Measurements from ENCODE around the gene NT5DC4. TPM values are rescaled to one million over a fixed set of nuclear protein-coding genes. Genes with fewer than 3 reads are reported as not detected.

The NT5DC4 gene
- total and polyA plus RNA-seq, 2 of the 4 experiments (the other 2 are of a cell fraction) = not detected

DNA sequence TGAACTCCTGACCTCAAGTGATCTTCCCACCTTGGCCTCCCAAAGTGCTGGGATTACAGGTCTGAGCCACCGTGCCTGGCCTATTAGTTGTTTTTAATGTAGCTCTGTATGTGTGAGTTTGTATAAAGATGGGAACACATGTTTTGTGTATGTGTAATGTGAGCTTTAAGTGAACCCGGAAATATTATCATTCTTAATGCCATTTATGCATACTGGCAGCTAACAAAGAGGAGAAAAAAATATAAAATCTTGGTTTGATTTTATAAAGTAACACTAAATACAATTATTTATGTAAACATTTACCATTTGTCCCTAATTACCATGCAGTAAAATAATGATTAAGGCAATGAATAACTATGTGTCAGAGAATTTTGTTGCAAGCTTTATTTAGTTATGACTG lies 52.7 kb downstream of the NT5DC4 start:
- no peak overlapping the region for H3K4ac ChIP-seq (ENCODE audit: low read depth, low read length)

More for the DNA sequence above, 52.7 kb downstream of the NT5DC4 start:
- no peak overlapping the region for H2BK5ac ChIP-seq (ENCODE audit: low read depth, low read length, poor library complexity, severe bottlenecking)
- no peak overlapping the region for H3K4me2 ChIP-seq (ENCODE audit: low read depth, low read length)
- H2BK20ac ChIP-seq (ENCODE audit: low read depth, low read length) = no peak overlapping the region
- no peak overlapping the region for H4K5ac ChIP-seq (ENCODE audit: low read depth, low read length)
- no CpG with 5 or more reads among the region's 2 CpGs for WGBS, 2 experiments (ENCODE audit: extremely low coverage in 2 of 2, insufficient read length in 1 of 2)
- H3K9me3 ChIP-seq (ENCODE audit: control insufficient read depth, insufficient read depth, low read length) = no peaks in the 10 kb centered on the region
- H3K4me3 ChIP-seq (ENCODE audit: insufficient read depth, low read depth, low read length) = no peak overlapping the region
- DNase-seq = no peak
- H2BK15ac ChIP-seq (ENCODE audit: low read depth, low read length) = no peak overlapping the region
- no peaks in the 10 kb centered on the region for H3K9me1 ChIP-seq (ENCODE audit: insufficient read depth, low read length)
- H4K20me1 ChIP-seq (ENCODE audit: insufficient read depth, low read length) = no peaks in the 10 kb centered on the region
- H3K23ac ChIP-seq (ENCODE audit: low read depth, low read length) = no peak overlapping the region
- no peak overlapping the region for H3K56ac ChIP-seq (ENCODE audit: extremely low read depth, insufficient read depth, low read length)
- H3K18ac ChIP-seq (ENCODE audit: low read depth, low read length) = no peak overlapping the region
- no TSS peak for BruUV-seq (replicated peaks)
- H3K4me1 ChIP-seq (ENCODE audit: control insufficient read depth, insufficient read depth, low read length) = no peaks in the 10 kb centered on the region
- no peak overlapping the region for H2AK5ac ChIP-seq (ENCODE audit: low read depth, low read length)
- dilution Hi-C loops (cut with HindIII; ENCODE audit: low sequenced_read_pairs, unreplicated experiment) (no loop called here), intact Hi-C loops (cut with micrococcal nuclease) (no loop called here), in situ Hi-C loops (cut with MboI; ENCODE audit: low sequenced_read_pairs) (no loop called here)
- ChIA-PET POLR2A (ENCODE audit: unreplicated experiment) (no interaction called here), CTCF (interaction anchor here (1.4 kb wide), 1 partner anchor 168 kb away, joined by 4 read pairs; no protein-coding TSS in a partner anchor)
- no peak overlapping the region for H4K8ac ChIP-seq (ENCODE audit: low read depth in 2 of 2, low read length in 2 of 2)
- H4K91ac ChIP-seq (ENCODE audit: insufficient read depth, low read depth, low read length) = no peak overlapping the region
- H3K36me3 ChIP-seq (ENCODE audit: control insufficient read depth, insufficient read depth, low read length) = no peaks in the 10 kb centered on the region
- H3K27me3 ChIP-seq (ENCODE audit: control insufficient read depth, insufficient read depth, low read length) = no peaks in the 10 kb centered on the region
- H2AFZ ChIP-seq (replicated peaks; ENCODE audit: low read length, poor library complexity) = no peak overlapping the region
- no peak overlapping the region for H3K14ac ChIP-seq (replicated peaks; ENCODE audit: low read depth, low read length)
- no peaks in the 10 kb centered on the region for H3K79me1 ChIP-seq (ENCODE audit: low read depth in 1 of 2, low read length in 2 of 2)
- no peak for ATAC-seq (ENCODE audit: low read depth)
- H2AK9ac ChIP-seq (replicated peaks; ENCODE audit: low read depth, low read length, poor library complexity) = no peak overlapping the region
- no peak overlapping the region for H3K9ac ChIP-seq (ENCODE audit: low read depth, low read length)
- no peak for TF ChIP-seq CHD1 (IDR thresholded peaks at IDR 0.05; ENCODE audit: low read depth, low read length)
- TF ChIP-seq POLR2A (IDR thresholded peaks at IDR 0.05; ENCODE audit: low read depth, low read length) = no peak
- TF ChIP-seq MAZ (IDR thresholded peaks at IDR 0.05; ENCODE audit: borderline replicate concordance, low read depth, low read length) = no peak
- TF ChIP-seq RCOR1 (IDR thresholded peaks at IDR 0.05; ENCODE audit: insufficient replicate concordance, low read length) = no peak
- TF ChIP-seq, protein P1, sequence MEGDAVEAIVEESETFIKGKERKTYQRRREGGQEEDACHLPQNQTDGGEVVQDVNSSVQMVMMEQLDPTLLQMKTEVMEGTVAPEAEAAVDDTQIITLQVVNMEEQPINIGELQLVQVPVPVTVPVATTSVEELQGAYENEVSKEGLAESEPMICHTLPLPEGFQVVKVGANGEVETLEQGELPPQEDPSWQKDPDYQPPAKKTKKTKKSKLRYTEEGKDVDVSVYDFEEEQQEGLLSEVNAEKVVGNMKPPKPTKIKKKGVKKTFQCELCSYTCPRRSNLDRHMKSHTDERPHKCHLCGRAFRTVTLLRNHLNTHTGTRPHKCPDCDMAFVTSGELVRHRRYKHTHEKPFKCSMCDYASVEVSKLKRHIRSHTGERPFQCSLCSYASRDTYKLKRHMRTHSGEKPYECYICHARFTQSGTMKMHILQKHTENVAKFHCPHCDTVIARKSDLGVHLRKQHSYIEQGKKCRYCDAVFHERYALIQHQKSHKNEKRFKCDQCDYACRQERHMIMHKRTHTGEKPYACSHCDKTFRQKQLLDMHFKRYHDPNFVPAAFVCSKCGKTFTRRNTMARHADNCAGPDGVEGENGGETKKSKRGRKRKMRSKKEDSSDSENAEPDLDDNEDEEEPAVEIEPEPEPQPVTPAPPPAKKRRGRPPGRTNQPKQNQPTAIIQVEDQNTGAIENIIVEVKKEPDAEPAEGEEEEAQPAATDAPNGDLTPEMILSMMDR (conservative IDR thresholded peaks at IDR 0.05; ENCODE audit: low read depth, low read length) = no peak
- TF ChIP-seq BHLHE40 (IDR thresholded peaks at IDR 0.05; ENCODE audit: low read depth, low read length) = no peak
- TF ChIP-seq RAD21 (IDR thresholded peaks at IDR 0.05; ENCODE audit: low read length) = no peak
- TF ChIP-seq, protein P2, sequence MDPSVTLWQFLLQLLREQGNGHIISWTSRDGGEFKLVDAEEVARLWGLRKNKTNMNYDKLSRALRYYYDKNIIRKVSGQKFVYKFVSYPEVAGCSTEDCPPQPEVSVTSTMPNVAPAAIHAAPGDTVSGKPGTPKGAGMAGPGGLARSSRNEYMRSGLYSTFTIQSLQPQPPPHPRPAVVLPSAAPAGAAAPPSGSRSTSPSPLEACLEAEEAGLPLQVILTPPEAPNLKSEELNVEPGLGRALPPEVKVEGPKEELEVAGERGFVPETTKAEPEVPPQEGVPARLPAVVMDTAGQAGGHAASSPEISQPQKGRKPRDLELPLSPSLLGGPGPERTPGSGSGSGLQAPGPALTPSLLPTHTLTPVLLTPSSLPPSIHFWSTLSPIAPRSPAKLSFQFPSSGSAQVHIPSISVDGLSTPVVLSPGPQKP (IDR thresholded peaks at IDR 0.05; ENCODE audit: borderline replicate concordance, low read depth, low read length) = no peak
- TF ChIP-seq MAFK (IDR thresholded peaks at IDR 0.05; ENCODE audit: low read depth, low read length) = no peak
- TF ChIP-seq, protein P3, sequence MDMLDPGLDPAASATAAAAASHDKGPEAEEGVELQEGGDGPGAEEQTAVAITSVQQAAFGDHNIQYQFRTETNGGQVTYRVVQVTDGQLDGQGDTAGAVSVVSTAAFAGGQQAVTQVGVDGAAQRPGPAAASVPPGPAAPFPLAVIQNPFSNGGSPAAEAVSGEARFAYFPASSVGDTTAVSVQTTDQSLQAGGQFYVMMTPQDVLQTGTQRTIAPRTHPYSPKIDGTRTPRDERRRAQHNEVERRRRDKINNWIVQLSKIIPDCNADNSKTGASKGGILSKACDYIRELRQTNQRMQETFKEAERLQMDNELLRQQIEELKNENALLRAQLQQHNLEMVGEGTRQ (IDR thresholded peaks at IDR 0.05; ENCODE audit: low read depth, low read length) = no peak
- H2BK120ac ChIP-seq (ENCODE audit: low read depth, low read length) = no peak overlapping the region
- no peak overlapping the region for H3K27ac ChIP-seq (ENCODE audit: insufficient read depth, low read length)

Data from IMR-90 (cell line).